Nephron progenitor cell (in vitro differentiated cells): ENCODE data around the gene NINJ2.

Experiments
- DNase-seq: peaks from one replicate; pipeline ENCODE4 v3.0.0; 2021
- H3K27ac Mint-ChIP-seq: 2 replicates; pipeline ENCODE4 v1.8.0; 2021; ENCODE audit warnings: mild to moderate bottlenecking, moderate library complexity, mixed read lengths
- H3K27me3 Mint-ChIP-seq: 2 replicates; pipeline ENCODE4 v1.8.0; 2021; ENCODE audit warnings: mild to moderate bottlenecking, low read depth, mixed read lengths; ENCODE audit not compliant: poor library complexity
- H3K36me3 Mint-ChIP-seq: 2 replicates; pipeline ENCODE4 v1.8.0; 2021; ENCODE audit warnings: low read depth, mixed read lengths
- H3K4me1 Mint-ChIP-seq: 2 replicates; pipeline ENCODE4 v1.8.0; 2021; ENCODE audit warnings: mixed read lengths
- H3K4me3 Mint-ChIP-seq: 2 replicates; pipeline ENCODE4 v1.8.0; 2021; ENCODE audit warnings: mild to moderate bottlenecking, moderate library complexity, mixed read lengths
- H3K9me3 Mint-ChIP-seq: 2 replicates; pipeline ENCODE4 v1.8.0; 2021; ENCODE audit warnings: mild to moderate bottlenecking, moderate library complexity, mixed read lengths
- CTCF ChIP-seq: fragments of 200-600 bp; sonication (generic); IDR thresholded peaks from 2 replicates; pipeline ENCODE4 v1.5.0; 2021; ENCODE audit warnings: antibody characterized with exemption

The NINJ2 gene

GRCh38 chr12:690466-690865, 27.2 kb upstream of the NINJ2 start:
- H3K27ac Mint-ChIP-seq = no peak overlapping the region

GRCh38 chr12:685388-685787, 22.1 kb upstream of the NINJ2 start:
- Mint-ChIP-seq H3K4me1 (peaks cover 20% of the 10 kb centered on the region), H3K36me3 (no peaks in the 10 kb centered on the region), H3K27me3 (peaks cover 5% of the 10 kb centered on the region), H3K9me3 (peaks cover 3% of the 10 kb centered on the region), H3K27ac (no peak overlapping the region), H3K4me3 (no peak overlapping the region)
- no peak for DNase-seq
- no peak for TF ChIP-seq CTCF

More at GRCh38 chr12:690466-690865, 27.2 kb upstream of the NINJ2 start:
- Mint-ChIP-seq H3K36me3 (peaks cover 13% of the 10 kb centered on the region), H3K27me3 (peaks cover 5% of the 10 kb centered on the region), H3K4me3 (no peak overlapping the region), H3K4me1 (peaks cover 9% of the 10 kb centered on the region), H3K9me3 (peaks cover 28% of the 10 kb centered on the region)
- no peak for DNase-seq
- TF ChIP-seq CTCF = no peak

DNA sequence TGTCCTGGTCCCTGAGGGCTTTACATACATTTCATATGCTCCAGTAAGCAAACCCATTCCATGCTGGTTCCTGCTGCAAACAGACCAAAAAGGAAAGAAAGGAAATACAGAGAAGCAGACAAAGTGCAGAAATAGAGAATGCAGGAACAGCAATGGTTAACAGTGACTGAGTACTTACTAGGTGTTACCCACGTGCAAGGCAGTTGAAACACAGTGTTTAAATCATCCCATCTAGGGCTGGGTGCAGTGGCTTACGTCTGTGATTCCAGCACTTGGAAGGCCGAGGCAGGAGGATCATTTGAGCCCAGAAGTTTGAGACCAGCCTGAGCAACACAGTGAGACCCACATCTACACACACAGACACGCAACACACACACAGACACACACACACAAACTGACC, 21.2 kb upstream of the NINJ2 start:
- Mint-ChIP-seq H3K4me1 (peaks cover 20% of the 10 kb centered on the region), H3K9me3 (peaks cover 3% of the 10 kb centered on the region), H3K4me3 (no peak overlapping the region), H3K27ac (no peak overlapping the region), H3K36me3 (no peaks in the 10 kb centered on the region), H3K27me3 (peaks cover 9% of the 10 kb centered on the region)
- DNase-seq = no peak
- TF ChIP-seq CTCF = no peak

DNA sequence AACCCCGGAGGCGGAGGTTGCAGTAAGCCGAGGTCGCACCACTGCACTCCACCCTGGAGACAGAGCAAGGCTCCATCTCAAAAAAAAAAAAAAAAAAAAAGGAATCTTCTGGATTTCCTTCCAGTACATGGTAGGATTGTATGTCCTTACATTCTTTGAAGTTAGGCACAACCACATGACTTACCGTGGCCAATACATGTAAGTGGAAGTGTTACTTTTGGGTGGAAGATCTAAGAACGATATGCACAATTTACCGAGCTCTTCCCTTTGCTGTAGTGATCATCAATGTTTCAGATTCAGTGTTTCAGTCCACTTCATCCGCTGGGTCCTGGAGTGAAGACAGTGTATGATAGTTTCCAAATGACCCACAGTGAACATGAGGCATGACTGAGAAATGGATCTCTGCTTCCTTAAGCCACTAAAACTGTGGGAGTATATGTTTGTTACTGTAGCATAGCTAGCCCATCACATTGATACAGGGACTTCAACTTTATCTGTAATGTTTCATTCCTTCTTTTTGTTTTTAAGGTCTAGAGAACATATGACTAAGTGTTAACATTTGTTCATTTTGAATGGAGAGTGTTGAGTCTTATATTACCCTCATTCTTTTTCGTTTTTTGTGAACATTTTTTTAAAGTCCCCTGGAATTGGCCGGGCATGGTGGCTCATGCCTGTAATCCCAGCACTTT, 18.5 kb upstream of the NINJ2 start:
- DNase-seq = no peak
- Mint-ChIP-seq H3K27ac (no peak overlapping the region), H3K4me3 (no peak overlapping the region), H3K36me3 (no peaks in the 10 kb centered on the region), H3K27me3 (peaks cover 7% of the 10 kb centered on the region), H3K4me1 (peaks cover 32% of the 10 kb centered on the region), H3K9me3 (peaks cover 3% of the 10 kb centered on the region)
- TF ChIP-seq CTCF = no peak

DNA sequence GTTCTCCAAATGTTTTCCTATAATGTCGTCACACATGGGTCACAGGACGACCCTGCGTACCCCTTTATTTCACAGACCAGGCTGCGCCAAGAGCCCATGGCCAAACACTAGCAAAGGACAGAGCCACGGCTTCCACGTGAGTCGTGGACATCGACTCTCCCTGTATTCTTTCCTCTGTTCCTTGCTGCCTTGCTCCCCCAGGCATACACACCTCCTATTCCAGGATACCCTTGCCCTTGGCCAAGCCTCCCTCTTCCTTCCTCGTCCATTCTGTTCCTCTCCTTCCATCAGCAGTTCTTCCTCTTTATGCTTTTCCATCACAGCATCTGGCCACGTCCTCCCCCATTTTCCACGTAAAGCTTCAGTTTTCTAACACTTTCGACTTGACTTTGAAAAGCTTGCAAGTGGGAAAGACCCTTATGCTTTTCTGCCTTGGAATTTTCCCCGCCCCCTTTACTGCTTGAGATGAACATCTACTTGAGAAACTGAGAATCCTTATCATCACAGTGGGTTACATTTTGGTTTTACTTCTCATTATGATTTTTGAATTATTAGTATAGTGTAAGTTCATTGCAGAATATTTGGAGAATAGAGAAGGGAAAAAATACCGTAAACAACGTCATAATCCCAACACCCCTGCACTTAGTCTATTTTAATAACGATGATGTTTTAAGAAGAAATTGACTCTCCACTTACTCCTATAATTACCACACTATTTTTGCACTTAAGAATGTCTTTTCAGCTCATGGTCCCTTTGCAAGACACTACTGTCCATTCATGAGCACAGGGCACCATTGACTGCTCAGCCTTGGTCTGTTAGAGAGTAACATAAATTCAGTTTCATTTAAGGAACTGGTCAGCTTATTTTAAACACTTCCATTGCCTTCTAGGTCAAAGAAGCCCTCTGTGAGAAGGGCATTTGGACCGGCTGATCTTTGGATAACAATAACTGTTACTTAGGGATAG, 15.8 kb upstream of the NINJ2 start:
- TF ChIP-seq CTCF = no peak
- H3K36me3 Mint-ChIP-seq = no peaks in the 10 kb centered on the region
- H3K27ac Mint-ChIP-seq = peak overlapping the region; percentile 28
- H3K4me3 Mint-ChIP-seq = no peak overlapping the region
- no peak for DNase-seq
- H3K27me3 Mint-ChIP-seq = peaks cover 4% of the 10 kb centered on the region
- H3K9me3 Mint-ChIP-seq = peaks cover 3% of the 10 kb centered on the region
- peaks cover 20% of the 10 kb centered on the region for H3K4me1 Mint-ChIP-seq
